T1000 (cell line): ENCODE measurements around the gene COX19.
"Not testable (repeated sequence)": the region's sequence is repeated elsewhere in the genome, so short reads cannot be mapped to it uniquely, and the experiment has no call there.

Source experiments
- DNase-seq: peaks from one replicate; lab custom pipeline; 2025; ENCODE audit warnings: mixed read lengths; lab: John Stamatoyannopoulos, UW

Gene COX19

DNA sequence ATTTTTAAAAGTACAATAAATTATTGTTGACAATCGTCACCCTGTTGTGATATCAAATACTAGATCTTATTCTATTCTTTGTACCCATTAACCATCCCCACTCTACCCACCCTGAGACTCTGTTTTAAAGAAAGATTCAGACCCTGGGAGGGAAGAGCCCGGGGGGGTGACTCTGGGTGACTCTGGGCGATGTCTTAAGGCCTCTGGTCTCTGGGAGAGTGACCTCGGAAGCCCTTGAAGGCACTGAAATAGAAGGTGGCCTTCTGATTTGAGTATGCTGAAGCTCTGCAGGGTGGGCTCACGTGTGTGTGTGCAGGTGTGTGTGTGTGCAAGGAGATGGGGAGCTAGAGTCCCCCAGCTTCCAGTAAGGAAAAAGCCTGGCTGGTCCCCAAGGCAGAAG is 30.6 kb downstream of the COX19 start:
- DNase-seq: no peak

DNA sequence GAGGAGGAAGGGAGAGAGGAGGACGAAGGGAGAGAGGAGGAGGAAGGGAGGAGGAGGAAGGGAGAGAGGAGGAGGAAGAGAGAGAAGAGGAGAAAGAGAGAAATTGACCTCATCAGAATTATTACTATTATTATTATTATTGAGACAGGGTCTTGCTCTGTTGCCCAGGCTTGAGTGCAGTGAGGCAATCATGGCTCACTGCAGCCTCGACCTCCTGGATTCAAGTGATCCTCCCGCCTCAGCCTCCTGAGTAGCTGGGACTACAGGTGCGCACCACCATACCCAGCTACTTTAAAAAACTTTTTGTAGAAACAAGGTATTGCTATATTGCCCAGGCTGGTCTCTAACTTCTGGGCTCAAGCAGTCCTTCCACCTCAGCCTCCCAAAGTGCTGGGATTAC is 31.6 kb downstream of the COX19 start:
- DNase-seq: not testable (repeated sequence)

DNA sequence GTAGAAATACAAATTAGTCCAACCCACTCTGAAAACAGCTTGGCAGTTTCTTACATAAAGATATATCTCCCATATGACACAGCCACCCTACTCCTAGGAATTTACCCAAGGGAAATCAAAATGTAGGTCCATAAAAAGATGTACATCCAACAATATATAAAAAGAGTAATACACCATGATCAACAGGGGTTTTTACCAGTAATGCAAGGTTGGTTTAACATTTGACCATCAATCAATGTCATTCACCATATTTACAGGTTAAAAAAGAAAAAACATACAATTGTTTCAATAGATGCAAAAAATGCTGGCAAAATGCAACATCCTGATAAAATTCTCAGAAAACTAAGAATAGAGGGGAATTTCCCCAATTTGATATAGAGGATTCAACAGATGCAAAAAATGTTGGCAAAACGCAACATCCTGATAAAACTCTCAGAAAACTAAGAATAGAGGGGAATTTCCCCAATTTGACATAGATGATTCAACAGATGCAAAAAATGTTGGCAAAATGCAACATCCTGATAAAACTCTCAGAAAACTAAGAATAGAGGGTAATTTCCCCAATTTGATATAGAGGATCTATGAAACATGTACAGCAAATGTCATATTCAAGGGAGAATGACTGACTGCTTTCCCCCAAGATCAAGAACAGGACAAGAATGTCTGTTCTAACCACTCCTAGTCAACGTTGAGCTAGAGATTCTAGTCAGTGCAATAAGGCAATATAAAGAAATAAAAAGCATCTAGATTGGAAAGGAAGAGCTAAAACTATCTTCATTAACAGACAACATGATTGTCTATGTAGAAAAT is 34.5 kb downstream of the COX19 start:
- DNase-seq: no peak

DNA sequence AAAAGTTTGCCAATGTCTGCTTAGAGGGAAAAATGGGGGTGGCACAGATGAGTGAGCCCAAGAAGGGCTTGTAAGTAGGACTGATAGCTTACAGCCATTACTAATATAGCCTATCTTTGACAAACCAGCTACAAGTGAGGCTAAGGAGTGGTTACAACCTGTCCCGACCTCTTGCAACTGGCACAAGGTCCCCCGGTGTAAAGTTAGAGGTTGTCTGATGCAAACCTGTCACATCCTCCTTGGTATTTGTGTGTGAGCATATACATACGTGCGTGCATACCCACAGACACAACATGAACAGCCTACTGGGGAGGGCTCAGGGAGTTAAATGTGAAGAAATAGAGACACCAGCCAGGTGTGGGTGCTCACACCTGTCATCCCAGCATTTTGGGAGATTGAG is 35.5 kb downstream of the COX19 start:
- no peak for DNase-seq

DNA sequence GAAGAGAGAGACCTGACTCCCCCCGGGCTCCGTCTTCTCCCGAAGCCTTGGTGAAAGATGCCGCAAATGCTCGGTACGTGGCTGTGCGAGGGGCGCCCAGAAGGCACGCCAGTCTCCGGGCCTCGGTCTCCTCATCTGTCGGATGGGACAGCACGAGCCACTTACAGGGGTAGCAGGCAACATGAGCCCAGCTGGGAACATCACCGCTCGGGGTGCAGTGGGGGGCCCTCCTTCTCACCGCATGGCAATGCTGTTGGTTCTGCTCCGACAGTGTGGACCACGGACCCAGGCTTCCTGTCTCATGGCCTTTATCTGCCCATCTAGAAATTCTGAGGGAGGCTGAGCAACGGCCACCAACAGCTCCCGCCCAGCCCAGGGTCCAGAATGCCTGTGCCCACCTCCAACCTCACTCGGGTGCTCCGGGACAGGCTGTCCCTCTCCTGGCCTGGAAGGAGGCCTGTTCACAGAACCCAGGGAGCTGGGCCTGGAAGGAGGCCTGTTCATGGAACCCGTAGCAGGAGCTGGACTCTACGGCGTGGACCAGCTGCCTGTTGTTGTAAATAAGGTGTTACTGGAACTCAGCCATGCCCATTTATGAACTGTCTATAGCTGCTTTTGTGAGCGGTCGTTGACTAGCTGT is 36.7 kb downstream of the COX19 start:
- no peak for DNase-seq

DNA sequence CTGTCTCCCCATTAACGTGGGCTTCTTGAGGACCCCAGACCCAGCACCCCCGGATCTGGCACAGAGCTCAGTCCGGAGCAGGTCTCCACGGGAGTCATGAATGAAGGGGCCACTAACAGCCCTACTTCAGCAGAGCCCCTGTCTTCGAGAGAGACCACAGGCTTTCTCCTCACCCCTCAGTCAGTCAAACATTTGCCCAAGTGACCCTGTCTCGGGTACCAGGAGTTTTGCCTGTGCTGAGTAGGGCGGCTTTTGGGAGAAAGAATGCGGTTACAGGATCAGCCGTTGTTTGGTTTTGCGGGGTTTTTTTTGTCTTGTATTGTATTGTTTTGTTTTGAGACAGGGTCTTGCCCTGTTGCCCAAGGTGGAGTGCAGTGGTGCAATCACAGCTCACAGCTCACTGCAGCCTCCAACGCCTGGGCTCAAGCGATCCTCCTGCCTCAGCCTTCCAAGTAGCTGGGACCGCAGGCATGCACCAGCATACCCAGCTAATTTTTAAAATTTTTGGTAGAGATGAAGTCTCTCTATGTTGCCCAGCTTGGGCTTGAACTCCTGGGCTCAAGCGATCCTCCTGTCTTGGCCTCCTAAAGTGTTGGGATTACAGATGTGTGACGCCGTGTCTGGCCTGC is 37.4 kb downstream of the COX19 start:
- DNase-seq: no peak

DNA sequence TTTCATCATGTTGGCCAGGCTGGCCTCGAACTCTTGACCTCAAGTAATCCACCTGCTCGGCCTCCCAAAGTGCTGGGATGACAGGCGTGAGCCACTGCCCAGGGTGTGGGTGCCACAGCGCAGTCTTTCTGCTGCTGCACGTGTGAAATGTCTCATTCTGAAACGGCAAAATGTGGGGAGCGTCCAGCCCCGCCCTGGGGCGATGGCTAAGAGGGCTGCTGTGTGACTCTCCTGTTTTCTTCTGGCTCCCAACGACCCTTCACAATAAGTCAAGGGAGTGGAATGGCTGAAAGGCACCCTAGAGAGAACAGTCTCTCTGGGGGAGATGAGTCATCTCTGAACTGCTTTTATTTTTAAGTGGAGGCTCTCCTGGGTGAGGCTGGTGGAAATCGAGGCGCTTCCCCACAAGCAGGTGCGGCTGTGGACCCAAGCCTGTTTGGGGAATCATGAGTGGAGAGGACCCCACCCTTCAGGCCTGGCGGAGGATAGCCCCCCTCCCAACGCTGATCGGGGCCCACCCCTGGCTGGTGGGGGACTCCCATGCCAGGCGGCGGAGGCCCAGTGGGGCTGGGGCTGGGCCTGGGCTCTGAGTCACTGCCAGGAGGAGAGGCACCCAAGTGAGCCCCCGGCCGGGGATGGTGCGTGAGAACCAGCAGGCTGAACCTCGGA is 38.8 kb downstream of the COX19 start:
- no peak for DNase-seq

DNA sequence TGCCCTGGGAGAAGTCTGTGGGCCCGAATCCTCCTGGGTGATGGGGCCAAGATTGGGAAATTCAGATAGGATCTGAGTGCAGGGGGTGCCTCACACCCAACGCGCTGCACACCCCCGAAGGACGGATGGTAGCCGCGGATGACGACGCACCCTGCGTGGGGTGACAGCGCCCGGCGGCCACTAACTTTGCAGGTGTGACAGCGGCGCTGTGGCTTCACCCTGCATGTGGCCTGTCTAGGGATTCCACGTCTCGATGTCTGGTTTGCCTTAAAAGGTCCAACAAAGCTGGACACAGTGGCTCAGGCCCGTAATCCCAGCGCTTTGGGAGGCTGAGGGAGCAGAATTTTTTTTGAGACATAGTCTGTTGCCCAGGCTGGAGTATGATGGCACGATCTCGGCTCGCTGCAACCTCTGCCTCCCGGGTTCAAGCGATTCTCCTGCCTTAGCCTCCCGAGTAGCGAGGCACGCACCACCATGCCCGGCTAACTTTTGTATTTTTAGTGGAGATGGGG is 39.4 kb downstream of the COX19 start:
- DNase-seq: no peak

DNA sequence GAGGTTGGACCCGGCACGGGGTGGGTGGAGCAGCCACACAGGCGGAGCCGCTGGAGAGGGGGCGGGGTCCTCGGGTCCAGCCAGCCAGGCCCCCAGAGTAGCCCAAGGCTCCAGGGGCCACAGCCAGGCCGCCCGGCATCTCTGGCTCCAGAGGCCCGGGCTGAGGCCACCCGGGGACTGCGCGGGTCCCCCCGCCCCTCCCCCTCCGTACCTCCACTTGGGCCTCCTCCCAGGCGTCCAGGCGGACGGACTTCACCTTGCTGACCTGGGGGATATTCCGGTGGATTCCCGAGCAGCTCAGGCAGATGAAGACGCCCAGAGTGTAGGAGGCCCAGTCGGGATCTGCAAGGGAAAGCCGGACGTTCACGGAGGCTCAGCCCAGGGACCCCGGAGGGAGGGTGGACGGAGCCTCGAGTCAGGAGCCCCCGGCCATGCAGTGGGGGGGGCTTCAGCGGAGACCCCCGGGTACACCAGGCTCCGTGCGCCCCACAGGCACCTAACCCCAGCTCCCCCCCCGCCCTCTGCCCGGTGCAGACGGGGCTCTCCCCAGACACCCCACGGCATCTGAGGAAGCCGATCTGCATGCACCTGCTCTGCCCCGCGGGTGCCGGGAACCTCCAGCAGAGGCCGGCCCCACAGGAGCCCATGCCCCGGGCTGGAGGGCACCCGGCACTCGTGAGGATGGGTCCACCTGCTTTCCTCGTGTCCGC is 40.0 kb downstream of the COX19 start:
- DNase-seq: no peak

DNA sequence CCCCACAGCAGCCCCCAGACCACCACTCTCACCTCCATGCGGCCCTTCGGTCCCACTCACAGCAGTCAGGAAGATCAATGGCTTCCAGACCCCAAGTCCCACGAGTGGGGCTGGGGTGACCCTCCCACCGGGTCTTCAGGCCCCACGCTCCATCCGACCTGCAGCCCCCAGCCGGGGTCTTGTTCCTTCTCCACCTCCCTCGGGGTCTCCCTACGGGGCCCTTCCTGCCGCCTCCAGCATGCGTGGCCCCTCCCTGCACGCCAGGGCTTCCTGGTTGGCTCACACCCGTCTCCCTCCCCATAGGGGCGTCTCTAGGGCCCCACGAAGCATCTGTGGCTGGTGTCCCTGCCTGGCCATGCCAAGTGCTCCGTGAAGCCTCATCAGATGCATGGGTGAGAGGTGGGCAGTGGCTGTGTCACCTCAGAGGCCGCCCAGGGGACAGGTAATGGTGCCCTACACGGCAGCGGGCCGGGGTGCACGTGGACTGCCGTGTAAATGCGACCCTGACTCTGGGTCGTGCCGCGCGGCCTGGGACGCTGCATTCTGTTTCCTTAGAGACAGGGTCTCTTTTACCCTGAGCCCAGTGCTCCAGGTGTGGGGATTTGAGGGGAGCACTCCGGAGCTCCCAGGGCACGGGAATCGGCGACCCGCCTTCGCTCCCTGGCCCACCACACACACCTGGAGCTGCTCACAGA is 40.7 kb downstream of the COX19 start:
- DNase-seq: no peak

DNA sequence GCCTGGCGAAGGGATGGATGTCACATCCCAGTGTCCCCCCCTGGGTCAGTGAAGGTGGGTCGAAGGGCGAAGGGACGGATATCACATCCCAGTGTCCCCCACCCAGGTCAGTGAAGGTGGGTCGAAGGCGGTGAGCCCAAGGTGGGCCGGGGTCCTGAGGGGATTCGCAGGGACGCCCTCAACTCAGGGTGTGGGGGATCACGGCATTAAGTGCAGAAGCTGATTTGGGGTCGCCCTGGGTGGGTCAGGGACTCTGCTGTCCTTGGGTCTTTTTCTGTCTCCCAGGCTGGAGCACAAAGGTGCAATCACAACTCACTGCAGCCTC is 42.7 kb downstream of the COX19 start:
- DNase-seq: no peak

DNA sequence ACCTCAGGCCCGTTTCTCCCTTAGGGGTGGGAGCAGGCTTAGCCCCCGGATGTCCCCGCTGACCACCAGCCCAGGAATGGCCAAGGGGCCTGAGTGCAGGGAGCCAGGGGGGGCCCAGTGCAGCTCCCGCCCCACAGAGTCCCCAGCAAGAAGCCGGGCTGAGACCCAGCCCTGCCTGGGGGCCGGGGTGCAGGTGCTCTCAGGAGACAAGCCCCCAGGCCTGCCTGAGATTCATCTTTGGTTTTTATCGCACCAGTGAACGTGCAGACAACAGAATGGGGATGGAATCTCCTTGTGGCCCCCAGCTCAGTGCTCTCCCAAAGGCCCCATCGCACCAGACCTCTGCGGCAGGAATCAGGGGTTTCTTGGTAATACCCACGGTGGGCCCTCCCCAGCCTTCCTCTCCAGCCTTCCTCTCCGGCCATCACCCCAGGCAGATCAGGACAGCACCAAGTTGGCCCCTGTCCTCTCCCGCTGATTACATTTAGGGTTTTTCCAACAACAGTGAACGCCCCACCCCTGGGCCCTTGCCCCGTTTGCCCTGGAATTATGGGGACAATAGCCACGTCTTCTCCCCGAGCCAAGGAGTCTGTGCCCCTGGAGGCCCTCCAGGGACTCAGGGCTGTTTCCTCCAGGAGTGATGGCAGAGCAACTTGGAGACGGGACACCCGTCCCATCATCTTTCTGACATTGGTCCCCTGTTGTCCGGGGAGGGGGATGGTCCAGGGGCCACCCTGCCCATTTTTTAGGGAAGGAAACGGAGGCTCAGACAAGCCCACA is 43.3 kb downstream of the COX19 start:
- DNase-seq: no peak

DNA sequence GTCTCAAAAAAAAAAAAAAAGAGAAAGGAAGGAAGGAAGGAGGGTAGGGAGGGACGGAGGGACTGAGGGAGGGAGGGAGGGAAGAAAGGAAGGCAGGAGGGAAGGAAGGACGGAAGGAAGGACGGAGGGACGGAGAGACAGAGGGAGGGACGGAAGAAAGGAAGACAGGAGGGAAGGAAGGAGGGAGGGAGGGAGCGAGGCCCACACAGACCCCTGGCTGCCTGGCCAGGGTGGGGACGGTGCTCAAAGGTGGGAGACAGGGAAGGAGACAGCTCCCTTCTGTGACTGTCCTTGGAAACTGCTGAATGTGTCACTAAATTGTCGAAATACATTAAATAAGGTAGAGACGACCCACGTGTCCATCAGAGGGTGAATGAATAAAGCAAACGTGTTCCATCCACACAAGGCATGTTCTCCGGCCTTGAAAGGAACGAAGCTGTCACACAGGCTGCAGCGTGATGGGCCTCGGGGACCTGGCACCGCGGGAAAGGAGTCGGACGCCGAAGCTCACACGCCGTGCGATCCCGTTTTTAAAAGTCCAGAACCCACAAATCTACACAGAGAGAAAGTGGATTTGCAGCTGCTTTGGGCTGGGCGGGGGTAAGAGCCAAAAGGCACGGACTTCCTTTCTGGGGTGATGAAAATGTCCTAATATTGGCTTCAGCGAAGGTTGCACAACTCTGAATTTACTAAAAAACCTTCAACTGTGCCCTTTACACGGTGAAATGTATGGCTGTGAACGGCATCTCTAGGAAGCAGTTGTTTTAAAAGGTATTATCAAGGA is 44.2 kb downstream of the COX19 start:
- no peak for DNase-seq

DNA sequence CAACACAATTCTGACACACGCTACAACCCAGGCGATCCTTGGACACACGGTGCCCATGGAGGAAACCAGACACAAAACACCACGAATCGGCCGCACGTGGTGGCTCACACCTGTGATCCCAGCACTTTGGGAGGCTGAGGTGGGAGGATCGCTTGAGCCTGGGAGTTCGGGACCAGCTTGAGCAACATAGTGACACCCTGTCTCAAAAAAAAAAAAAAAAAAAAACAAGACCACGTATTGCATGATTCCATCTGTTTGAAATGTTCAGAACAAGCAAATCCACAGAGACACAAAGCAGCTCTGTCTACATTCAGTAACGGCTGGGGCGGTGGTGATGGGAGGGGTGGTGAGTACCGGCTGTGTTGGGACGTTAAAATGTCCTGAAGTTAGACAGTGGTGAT is 46.0 kb downstream of the COX19 start:
- DNase-seq: no peak

DNA sequence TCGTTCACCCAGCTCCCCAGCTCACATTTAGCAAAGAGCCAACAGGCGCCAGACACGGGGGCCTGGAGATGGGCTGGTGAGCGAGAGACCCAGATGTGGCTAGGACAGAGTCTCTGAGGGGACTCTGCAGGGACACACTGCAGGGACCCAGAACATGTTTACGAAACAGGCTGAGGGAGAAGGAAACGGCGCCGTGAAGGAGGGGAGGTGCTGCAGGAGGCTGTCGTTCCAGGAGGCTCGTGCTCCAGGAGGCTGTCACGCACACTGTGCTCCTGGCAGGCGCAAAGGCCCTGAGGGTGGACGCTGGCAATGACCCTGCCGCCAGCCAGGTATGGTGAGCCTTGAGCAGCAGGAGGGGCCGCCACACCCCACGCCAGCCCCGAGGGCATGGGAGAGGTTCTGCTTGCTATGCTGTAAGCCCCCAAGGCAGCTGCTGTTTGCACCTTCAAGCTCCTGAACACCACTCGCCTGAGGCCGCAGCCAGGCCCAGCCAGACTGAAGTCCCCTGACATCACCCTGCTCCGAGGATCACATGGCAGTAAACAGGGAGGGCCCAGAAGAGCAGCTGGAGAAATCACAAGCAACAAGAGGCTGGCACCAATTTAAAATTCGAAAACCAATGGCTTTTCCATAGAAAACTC is 48.2 kb downstream of the COX19 start:
- no peak for DNase-seq

DNA sequence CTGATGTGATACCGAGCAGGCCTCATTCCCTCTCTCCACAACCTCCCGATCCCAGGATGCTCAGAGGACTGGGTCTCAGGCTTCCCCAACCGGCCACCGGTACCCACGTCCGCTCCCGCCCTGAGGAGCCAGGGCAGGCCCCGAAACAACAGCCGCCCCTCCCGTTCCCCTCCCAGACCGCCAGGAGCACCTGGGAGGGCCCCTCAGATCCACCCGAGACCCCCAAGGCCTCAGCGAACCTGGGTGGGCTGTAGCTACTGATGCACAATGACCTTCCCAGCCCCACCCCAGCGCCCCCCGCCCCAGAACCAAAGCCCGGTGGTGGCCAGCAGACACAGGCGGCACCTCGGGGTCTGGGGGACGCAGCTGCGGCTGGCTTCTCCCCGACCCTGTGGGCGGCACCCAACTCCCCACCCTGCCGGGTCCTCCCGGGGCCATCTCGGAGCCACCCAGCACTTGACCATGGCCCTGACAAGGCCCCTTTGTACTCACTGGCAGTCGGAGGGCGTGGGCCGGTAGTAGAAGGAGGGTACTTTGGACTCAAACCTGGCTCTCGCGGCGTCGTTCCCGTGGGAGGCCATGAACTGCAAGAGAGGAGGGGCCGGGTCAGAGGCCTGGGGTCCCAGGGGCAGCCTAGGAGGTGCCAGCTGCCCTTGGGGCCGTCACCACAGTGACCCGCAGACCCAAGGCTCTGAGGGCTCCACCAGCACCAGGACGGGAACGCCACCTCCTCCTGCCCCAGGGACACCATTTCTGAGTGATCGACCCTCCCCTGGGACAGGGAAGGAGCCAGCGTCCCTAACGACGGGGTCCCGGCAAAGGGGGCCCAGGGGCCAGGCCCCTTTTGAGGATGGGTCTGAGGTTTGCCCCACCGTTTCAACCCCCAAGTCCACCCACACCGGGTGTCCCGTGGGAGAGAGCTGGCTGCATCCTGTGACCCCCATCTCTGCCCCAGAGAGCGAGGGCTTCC is 49.0 kb downstream of the COX19 start:
- DNase-seq: no peak

DNA sequence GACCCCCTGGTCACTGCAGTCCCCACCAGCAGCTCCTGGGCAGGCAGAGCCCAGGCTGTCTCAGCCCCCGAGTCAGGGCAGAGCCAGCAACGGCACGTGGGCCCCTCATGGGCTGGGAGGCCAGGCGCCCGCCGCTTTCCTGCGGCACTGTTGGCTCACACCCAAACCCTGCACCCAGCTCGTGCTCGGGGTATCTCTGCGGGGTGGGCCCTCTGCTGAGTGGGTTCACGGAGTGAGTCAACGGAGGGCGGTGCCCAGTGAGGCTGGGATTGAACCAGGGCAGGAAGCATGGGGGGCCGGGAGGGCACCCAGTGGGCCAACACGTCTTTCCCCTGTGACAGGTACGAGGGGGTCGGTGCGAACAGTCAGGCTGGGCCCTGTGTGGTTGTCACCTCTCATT is 49.7 kb downstream of the COX19 start:
- DNase-seq: no peak
